H1 (cell line): Measurements from ENCODE around the gene ETS1.

ENCODE experiments used
- CBX5 ChIP-seq: fragments of 300-800, 300-1000 bp; sonication (generic); IDR thresholded peaks from 2 replicates; pipeline ENCODE4 v1.7.1; 2016; ENCODE audit warnings: antibody characterized with exemption, low read length, low read depth
- CHD1 ChIP-seq: IDR thresholded peaks from 2 replicates; pipeline ENCODE4 v1.6.1; 2012; ENCODE audit warnings: low read depth, low read length, improper control_type of control experiment
- CTCF ChIP-seq, 3 experiments: IDR thresholded peaks; 1 replicate in 2 of 3; 2 replicates in 1 of 3; pipeline versions ENCODE4 v1.5.1 to v1.6.1; 2011; ENCODE audit warnings: low read length in 3 of 3, mild to moderate bottlenecking in 3 of 3, inconsistent platforms in 2 of 3, low read depth in 1 of 3, moderate library complexity in 1 of 3; ENCODE audit not compliant: insufficient read depth in 1 of 3; ENCODE audit errors: control extremely low read depth in 1 of 3
- EZH2 ChIP-seq: fragments of 200-600 bp; sonication (generic); IDR thresholded peaks from 2 replicates; pipeline ENCODE4 v1.7.1; 2012; ENCODE audit warnings: low read depth, mild to moderate bottlenecking, moderate library complexity, low read length, inconsistent platforms; ENCODE audit not compliant: severe bottlenecking
- GABPA ChIP-seq: IDR thresholded peaks from 2 replicates; pipeline ENCODE4 v1.6.1; 2011; ENCODE audit warnings: mild to moderate bottlenecking, low read length, moderate library complexity, borderline replicate concordance; ENCODE audit not compliant: insufficient read depth
- MAFK ChIP-seq: IDR thresholded peaks from 2 replicates; pipeline ENCODE4 v1.6.1; 2012; ENCODE audit warnings: low read depth, mild to moderate bottlenecking, improper control_type of control experiment, low read length
- NANOG ChIP-seq: IDR thresholded peaks from 2 replicates; pipeline ENCODE4 v1.6.1; 2011; ENCODE audit warnings: low read length, low read depth, mild to moderate bottlenecking, inconsistent platforms; ENCODE audit not compliant: insufficient read depth, poor library complexity, severe bottlenecking
- POLR2A ChIP-seq, 2 experiments: IDR thresholded peaks; 1 replicate in 1 of 2; 2 replicates in 1 of 2; pipeline ENCODE4 v1.6.1; 2011; ENCODE audit warnings: low read depth in 2 of 2, low read length in 2 of 2, mild to moderate bottlenecking in 2 of 2; ENCODE audit errors: control extremely low read depth in 1 of 2
- POLR2AphosphoS5 ChIP-seq: IDR thresholded peaks from 2 replicates; pipeline ENCODE4 v1.6.1; 2011; ENCODE audit warnings: low read depth, low read length
- ZNF274 ChIP-seq: IDR thresholded peaks from 2 replicates; pipeline ENCODE4 v1.7.0; 2012; ENCODE audit warnings: low read length, borderline replicate concordance; ENCODE audit errors: extremely low read depth
- TF ChIP-seq, protein P1 (sequence below): IDR thresholded peaks from 2 replicates; pipeline ENCODE4 v1.6.1; 2012; ENCODE audit warnings: low read length, inconsistent platforms

DNA sequence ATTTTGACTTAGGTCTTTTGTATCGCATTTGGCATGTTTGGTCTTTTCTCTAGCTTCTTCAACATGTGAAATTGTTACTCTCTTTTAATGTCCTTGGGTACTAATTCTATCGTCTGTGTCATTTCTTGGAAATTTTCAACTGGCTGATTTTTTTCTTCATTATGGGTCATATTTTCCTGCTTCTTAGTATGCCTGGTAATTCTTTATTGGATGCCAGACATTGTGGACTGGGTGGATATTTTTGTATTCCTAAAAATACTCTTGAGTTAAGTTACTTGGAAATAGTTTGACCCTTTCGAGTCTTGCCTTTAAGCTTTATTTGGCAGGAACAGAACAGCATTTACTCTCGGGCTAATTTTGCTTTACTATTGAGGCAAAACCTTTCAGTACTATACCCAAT, 140.1 kb downstream of the ETS1 start:
- no peak for TF ChIP-seq CTCF (IDR thresholded peaks at IDR 0.05; ENCODE audit: control extremely low read depth in 1 of 3, insufficient read depth in 1 of 3, low read depth in 1 of 3, low read length in 3 of 3)
- TF ChIP-seq MAFK, result no peak
- TF ChIP-seq POLR2A (IDR thresholded peaks at IDR 0.05; ENCODE audit: control extremely low read depth in 1 of 2, low read depth in 2 of 2, low read length in 2 of 2), result no peak
- TF ChIP-seq CBX5, result no peak
- TF ChIP-seq CHD1, result no peak
- TF ChIP-seq GABPA, result no peak
- TF ChIP-seq, protein P1, sequence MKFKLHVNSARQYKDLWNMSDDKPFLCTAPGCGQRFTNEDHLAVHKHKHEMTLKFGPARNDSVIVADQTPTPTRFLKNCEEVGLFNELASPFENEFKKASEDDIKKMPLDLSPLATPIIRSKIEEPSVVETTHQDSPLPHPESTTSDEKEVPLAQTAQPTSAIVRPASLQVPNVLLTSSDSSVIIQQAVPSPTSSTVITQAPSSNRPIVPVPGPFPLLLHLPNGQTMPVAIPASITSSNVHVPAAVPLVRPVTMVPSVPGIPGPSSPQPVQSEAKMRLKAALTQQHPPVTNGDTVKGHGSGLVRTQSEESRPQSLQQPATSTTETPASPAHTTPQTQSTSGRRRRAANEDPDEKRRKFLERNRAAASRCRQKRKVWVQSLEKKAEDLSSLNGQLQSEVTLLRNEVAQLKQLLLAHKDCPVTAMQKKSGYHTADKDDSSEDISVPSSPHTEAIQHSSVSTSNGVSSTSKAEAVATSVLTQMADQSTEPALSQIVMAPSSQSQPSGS, result no peak
- no peak for TF ChIP-seq EZH2
- no peak for TF ChIP-seq POLR2AphosphoS5
- TF ChIP-seq NANOG, result no peak
- TF ChIP-seq ZNF274, result no peak
